Activated CD8-positive, alpha-beta memory T cell treated with anti-CD3 and anti-CD28 coated beads, Interleukin-2, amount 50 U/mL, for 1 hour (primary cell): Measurements from ENCODE around the gene MCOLN1.

ENCODE experiments used
- DNase-seq: peaks from one replicate; pipeline ENCODE4 v3.0.0-alpha.2; 2020; ENCODE audit errors: extremely low read depth

The MCOLN1 gene

DNA sequence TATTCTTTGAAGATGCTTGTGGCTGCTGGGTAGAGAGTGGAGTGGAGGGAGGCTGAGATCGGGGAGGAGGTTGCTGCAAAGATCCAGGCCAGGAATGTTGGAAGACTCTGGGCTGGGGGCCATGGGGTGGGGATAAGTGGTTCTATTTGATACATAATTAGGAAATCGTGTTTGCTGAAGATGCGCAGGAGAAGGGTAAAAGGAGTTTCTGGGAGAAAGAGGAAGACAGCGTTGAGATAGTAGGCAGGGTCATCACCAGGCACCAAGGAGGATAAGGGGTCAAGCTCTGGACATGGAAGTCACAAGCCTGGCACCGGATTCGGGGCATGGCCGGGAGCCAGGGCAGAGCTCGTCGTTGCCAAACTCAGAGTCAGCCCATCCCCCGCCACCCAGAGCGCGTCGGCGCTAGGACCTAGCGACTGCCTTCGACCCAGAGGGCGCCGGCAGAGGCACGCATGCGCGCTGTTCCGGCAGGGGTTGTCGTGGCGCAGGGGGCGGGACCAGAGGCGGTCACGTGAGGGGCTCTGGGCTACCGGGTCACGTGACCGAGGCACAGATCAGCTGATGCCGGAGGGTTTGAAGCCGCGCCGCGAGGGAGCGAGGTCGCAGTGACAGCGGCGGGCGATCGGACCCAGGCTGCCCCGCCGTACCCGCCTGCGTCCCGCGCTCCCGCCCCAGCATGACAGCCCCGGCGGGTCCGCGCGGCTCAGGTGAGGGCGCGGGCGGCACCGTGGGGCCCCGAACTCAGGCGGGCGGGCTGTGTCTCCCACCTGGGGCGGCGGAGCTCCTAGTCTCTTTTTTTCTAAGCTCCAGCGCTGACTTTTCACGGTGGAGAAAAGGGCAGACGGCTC, at the start of gene MCOLN1:
MCOLN1 (plus strand) TSS at position 553 of the 851 bp plus-strand sequence; CDS start at position 680, 127 bp downstream.
- peak; percentile 98 for DNase-seq

DNA sequence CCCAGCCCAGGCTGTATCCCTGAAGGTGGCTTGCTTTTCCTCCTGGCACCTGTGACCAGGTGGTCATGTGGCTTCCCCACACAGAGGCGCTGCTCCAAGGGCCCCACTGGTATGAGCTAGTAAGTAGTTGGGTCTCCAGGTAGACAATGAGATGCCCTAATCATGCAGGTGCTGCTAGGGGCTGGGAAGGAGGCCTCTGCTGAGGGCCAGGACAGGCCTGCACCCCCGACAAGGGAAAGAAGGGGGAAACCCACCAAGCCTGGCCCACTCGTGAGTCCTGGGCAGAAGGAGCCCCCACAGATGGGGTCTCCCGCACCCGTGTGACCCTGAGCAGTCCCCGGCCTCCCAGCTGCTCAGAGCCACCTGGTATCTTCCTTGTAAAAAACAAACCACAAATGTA, 46.8 kb upstream of the MCOLN1 start:
- no peak for DNase-seq

DNA sequence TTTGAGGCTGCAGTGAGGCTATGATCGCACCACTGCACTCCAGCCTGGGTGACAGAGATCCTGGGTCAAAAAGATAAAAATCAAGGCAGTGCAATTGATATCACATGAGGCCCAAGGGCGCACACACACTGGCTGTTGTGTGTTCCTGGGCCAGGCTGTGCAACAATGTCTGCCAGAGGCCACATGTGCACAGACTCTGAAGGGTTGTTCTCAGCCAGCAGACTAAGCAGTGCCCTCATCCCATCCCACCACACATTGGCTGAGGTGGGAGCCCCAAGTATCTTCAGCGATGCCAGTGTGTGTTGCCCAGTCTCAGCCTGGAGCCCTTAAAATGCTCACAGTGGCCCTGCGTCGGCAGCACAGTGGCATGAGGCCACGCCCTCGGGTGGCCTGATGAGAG, 46.2 kb upstream of the MCOLN1 start:
- no peak for DNase-seq

DNA sequence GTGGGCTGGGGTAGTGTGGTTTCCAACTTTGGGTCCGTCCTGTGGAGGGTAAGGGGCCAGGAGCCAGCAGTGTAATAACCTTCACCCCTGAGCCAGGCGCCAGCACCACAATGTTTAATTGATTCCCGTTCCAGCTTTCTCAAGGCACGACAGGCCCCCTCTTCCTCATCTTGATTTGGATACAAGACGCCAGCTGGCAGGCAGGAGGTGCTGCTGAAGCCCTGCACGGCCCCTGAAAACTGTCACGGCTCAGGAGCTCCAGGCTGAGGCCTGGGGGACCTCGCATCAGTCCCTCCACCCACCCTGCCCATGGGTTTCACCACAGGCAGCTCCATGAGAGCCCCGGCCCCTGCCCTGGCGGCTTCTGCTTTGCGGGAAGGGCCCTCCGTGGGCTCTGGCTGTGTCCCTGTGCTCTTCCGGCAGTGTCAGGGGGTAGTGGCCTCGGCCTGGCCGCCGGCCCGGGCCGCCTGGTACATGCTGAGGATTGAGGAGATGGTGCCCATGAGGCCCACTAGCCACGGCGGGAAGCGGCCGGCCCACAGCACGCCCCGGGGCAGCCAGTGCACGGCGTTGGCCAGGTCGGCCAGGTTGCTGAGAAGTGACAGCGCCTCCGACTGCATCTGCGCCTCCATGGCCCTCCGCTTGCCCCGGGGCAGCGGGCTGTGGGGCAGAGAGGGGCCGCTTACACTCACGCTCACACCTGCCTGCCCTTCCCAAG, 45.5 kb upstream of the MCOLN1 start:
- no peak for DNase-seq

DNA sequence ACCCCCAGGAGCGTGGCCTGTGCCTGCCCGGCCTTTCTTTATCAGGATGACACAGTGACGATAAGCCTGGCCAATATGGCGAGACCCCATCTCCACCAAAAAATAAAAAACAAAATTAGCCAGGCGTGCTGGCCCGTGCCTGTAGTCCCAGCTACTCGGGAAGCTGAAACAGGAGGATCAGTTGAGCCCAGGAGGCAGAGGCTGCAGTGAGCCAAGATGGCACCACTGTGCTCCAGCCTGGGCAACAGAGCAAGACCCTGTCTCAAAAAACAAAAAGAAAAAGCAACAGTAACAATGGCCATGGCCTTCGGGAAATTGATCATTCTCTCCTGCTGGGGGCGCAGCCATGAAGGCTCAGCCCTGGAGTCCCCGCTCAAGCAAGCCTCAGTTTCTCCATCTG, 44.7 kb upstream of the MCOLN1 start:
- DNase-seq = no peak

DNA sequence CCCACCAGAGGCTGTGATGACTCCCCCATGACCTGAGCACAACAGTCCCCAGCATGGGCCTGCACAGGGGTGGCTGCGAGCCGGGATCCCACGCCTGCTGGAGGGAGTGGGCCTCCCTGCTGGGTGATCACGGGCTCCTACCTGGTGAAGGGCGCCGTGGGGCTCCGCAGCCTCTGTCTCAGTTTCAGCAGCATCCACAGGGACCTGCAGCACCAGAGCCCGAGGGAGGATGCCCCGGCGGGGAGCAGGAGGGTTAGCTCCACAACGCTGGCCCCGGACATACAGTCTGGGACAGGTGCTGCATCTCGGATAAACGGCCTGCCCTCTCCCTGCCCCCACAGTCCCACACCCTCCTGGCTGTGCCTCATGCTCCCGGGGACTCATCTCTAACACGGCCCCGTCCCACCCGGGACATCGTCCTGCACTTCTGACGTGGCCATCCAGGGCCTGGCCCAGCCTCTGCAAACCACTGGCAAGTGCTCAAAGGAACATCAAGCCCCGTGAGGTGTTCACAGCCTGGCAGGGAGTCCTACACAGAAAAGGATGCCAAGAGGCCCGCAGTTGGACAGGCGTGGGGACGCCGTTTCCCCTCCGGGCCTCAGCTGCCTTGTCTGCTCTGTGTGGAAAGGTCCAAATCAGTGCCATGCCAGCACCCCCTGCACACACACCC, 44.1 kb upstream of the MCOLN1 start:
- no peak for DNase-seq

DNA sequence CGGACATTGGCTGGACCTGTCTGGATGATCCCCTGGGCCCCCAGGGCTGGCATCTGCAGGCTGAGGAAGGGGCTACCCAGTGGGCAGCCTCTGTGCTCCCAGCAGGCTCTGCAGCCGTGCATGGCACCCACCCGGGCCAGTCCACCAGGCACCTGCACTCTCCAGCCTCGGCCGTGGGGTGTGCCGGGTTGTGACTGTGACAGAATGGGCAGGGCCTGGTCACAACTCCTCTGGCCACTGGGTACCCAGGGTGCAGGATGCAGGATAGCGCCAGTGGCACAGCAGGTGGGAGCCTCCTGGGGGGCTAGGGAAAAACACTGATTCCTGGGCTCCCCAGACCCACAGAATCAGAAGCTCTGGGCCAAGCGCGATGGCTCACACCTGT, 43.6 kb upstream of the MCOLN1 start:
- no peak for DNase-seq

DNA sequence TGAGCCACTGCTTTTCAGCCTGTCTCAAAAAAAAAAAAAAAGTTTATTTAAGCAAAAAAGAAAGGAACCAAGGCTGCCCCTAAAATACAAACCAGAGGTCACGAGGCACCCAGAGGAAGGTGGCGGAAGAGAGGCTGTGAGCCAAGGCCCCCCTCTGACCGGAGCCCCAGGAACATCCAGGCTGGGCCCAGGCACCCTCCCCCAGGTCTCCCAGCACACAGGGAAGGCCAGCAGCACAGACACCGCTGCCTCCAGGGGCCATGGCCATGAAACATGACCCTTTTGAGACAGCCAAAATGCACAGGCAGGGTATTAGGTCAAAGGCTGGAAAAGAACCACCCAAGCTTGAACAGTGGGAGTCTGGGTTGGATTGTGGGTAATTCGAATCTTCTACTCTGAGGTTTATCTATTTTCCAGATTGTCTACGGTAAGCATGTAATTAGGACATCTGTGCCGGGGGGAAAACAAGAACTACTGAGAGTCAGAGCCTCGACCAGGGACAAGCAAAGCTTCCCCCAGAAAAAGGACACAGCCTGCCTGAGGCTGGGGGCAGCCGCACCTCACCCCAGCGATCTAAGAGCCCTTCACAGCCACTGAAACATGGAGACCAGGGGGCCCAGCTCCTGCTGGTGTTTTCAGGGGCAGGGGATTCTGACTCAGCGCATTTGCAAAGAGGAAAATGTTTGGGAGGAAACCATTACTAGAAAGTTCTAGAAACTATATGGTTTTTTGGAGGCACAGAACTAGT, 42.0 kb upstream of the MCOLN1 start:
- DNase-seq = no peak

DNA sequence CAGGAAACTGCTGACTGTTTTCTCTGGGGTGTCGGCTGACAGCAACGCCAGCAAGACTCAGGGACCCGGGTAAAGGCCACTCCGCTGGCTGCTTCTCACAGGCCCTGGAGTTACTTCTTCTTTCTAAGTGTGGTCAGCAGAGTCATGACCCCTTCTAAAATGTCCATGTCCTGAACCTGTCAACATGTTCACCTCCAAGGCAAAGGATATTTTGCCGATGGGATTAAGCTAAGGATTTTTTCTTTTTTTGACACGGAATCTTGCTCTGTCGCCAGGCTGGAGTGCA, 41.5 kb upstream of the MCOLN1 start:
- DNase-seq = no peak

DNA sequence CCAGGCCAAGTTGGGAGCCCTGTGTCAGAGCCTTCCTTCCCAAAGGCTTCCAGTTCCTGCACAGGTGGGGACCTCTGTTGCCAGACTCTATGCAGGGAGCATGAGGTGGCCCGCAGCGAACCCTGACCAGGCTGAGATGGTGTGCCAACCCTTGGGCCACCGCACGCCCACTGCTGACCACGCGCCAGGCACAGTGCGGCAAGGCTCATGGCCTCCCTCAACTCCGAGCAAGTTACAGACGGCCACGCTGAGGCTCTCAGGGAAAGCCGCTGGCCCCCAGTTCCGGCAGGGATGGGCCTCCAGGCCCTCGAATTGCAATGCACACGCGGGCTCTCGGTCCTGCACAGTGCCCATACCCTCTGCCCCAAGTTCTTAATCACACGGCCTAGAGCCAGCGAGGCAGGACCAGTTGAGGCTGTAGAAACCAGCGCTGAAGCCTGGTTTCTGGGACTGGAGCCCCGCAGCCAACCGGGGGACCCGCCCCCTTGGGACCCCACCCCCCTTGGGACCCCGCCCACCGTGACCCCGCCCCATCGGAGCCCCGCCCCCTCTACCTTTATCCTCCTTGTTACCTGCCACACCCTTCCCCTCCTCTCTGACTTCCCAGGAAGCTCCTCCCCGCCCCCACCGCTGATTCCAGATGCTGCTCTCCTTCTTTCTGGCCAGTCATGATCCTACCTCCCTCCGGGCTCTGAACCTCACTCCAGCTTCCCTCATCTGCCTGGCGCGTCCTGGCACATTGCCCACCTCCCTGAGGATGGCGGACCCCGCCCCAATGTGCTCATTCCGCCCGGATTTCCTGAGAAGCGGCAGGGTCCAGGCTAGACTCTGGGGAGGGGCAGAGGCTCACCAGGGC, 39.6 kb upstream of the MCOLN1 start:
- DNase-seq = no peak

DNA sequence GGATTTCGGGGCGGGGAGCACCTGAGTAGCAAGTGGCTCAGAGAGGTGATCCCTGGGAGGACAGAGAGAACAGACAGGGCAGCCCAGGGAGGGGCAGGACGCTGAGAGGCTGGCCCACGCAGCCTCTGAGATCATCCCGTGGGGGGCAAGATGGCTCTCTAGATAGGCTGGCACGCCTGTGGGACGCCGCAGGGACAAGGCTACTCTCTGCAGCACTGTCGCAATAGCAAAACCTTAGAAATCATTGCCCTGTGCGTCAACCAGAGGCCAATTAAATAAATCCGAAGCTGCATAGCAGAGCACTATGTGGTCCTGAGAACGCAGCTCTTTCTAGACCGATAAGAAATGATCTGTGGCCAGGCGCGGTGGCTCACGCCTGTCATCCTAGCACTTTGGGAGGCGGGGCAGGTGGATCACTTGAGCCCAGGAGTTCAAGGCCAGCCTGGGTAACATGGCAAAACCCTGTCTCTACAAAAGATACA, 38.7 kb upstream of the MCOLN1 start:
- DNase-seq = no peak

DNA sequence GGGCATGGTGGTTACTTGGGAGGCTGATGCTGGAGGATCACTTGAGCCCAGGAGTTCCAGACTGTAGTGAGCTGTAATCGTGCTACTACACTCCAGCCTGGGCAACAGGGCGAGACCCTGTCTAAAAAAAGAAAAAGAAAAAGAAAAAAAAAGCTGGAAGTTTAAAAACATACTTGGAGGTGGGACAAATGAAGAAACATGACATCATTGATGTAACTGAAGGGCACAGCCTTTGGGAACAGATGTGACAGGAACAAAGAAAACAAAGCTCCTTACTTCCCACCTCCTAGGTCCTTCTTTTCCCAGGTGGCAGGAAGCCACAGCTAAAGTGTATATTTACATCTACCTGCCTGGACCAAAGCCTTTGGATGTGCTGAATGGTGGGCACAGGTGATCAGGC, 35.5 kb upstream of the MCOLN1 start:
- DNase-seq = no peak

DNA sequence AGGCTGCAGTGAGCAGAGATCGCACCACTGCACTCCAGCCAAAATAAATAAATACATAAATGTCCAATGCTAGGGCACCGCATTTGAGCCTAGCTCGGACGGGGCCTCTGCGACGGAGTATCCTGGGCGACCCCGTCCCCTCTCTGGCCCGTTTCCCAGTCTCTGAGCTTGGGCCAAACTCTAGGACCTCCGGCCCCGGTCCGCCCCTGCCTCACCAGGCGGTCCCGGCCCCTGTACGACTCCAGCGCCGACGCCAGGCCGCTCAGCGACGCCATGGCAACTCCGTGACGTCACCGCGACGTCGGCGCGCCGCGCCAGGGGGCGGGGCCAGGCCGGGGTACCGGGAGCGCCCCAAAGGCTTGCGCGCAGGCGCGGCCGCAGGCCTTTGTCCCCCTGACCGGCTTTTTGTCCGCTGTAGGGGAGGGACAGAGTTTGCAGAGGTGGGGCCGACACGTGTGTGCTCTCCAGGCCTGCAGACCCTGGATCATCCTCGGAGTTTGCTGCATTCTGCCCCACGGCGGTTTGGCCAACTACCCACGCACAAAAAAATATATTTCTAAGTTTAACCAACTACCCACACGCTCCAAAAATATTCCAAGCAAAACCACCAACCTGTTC, 33.6 kb upstream of the MCOLN1 start, which contains the start of gene PEX11G:
PEX11G (minus strand) TSS at position 300 of the 618 bp plus-strand sequence; CDS start at position 275, 25 bp downstream.
- peak; percentile 50 for DNase-seq

DNA sequence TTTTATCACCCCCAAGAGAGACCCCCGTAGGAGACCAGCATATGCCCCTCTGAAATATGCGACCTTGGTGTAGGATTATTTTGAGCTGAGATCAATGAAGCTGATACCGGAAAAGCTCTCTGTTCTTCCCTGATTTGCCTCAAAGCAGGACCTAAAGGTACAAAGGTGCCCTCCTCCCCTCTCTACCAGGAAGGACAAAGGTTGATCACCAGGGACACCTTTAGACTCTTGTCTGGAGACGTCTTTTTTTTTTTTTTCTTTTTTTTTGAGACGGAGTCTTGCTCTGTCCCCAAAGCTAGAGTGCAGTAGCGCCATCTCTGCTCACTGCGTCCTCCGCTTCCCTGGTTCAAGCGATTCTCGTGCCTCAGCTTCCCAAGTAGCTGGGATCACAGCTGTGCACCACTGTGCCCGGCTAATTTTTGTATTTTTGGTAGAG, 32.8 kb upstream of the MCOLN1 start:
- no peak for DNase-seq

DNA sequence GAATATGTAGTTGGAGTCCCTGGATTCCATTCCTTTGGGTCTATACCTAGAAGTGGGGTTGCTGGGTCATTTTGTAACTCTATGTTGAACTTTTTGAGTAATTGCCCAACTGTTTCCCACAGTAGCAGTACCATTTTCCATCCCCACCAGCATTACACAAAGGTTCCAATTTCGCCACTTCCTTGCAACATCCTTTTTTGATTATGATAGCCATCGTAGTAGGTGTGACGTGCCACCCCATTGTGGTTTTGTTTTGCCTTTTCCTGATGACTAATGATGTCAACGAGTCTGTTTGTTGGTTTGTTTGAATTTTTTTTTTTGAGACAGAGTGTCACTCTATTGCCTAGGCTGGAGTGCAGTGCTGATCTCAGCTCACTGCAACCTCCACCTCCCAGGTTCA, 30.3 kb upstream of the MCOLN1 start:
- DNase-seq = no peak

DNA sequence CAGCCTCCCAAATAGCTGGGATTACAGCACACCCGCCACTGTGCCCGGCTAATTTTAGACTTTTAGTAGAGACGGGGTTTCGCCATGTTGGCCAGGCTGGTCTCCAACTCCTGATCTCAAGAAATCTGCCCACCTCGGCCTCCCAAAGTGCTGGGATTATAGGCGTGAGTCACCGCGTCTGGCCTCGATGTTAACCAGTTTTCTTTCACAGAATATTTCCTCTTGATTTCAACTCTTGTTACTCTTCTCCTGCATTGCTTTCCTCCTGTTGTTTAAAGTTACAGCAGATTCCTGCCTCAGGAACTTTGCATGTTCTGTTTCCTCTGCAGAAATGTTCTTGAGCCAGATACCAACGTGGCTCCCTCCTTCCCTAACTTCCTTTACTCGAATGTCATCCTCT, 29.9 kb upstream of the MCOLN1 start:
- no peak for DNase-seq

DNA sequence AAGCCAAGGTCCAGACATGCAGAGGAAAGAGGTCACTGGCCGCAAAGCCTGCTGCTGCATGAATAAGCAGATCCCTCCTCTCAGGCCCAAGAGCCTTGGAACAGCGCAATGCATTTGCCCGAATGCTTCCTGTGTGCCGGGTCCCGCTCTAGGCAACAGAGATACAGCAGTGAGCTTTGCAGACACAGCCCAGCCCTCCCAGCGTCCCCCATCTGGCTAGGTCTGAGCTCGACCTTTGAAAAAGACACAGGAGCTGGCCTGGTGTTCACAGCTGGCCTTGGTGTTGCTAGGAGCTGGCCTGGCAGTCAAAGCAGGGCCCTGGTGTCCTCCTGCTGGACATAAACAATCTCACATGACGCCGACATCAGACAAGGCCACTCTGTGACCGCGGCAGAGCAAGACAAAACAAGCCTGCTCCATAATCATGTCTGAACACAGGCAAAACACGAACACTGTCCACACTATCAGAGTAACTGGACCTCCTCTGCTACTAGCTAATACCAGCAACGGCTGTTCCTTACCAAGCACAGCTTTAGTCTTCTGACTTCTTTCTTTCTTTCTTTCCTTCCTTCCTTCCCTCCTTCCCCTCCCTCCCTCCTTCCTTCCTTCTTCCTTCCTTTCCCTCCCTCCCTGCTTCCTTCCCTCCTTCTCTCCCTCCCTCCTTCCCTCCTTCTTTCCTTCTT, 27.9 kb upstream of the MCOLN1 start:
- no peak for DNase-seq

DNA sequence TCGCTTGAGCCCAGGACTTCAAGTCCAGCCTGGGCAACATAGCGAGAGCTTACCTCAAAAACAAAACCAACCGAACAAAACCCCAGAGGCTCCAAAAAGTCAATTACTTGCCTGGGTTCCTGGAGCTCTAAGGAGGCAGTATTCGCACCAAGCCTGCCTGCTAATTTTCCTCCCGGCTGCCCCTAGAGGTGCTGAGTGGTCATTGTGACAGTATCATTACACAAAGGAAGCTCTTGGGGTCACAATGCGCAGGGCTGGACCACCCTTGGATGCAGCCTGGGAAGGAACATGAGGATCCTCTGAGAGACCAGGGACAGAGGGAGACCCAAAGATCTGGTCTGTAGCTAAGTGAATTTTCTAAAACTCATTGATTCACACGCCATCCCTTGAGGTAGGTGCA, 25.1 kb upstream of the MCOLN1 start:
- DNase-seq = no peak

DNA sequence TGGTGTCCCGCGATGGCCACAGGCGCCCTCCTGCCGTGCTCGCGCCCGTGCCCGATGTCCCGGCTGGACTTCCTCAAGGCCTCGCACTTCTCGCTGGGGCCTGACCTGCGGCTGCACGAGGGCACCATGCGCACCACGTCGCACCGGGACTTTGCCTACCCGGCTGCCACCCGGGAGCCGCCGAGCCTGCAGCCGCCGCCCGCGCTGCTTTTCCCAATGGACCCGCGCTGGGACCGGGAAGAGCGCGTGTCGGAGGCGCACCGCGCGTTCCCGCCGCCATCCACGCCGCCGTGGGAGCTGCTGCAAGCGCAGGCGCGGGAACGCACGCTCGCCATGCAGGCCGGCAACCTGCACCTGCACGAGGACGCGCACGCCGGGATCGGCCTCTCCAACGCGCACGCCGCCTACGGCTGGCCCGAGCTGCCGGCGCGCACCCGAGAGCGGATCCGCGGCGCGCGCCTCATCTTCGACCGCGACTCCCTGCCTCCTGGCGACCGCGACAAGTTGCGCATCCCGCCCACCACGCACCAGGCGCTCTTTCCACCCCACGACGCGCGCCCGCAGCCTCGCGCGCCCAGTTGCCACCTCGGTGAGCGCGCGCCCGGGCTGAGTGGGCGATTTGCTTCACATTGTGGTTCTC, 21.5 kb upstream of the MCOLN1 start:
- DNase-seq = no peak
